ENCODE results near the gene ADAMTS17. TPM values are rescaled to one million over a fixed set of nuclear protein-coding genes. Genes with fewer than 3 reads are reported as not detected.

ADAMTS17 gene
- total and polyA plus RNA-seq, 2 experiments from 2014 or later = 0.69 to 3.3 TPM

DNA sequence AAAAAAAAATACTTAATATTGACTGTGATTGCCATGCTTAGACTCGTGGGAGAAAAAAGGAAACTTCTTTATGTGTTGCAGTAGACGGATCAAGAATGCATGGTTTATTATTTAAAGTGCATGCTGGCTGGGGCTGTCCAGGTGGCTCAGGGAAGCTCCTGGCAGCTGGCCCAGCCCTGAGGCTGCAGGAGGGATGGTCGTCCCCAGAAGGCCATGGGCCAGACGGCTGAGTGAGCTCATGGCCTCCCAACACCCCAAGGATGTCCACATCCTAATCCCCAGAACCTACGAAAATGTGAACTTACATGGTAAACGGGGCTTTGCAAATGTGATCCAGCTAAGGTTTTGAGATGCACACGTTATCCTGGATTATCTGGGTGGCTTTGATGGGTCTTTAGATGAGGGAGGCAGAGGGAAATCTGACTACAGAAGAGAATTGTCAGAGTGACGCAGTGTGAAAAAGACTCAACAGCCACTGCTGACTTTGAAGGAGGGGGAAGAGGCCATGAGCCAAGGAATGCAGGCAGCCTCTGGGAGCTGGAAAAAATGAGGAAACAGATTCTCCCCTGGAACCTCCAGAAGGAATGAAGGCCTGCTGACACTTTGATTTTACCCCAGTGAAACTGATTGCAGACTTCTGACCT is 29.8 kb downstream of the ADAMTS17 start:
- no peaks in the 10 kb centered on the region for H3K27me3 ChIP-seq
- no peaks in the 10 kb centered on the region for H3K36me3 ChIP-seq
- H3K4me3 ChIP-seq = no peak overlapping the region
- TF ChIP-seq, protein P1, sequence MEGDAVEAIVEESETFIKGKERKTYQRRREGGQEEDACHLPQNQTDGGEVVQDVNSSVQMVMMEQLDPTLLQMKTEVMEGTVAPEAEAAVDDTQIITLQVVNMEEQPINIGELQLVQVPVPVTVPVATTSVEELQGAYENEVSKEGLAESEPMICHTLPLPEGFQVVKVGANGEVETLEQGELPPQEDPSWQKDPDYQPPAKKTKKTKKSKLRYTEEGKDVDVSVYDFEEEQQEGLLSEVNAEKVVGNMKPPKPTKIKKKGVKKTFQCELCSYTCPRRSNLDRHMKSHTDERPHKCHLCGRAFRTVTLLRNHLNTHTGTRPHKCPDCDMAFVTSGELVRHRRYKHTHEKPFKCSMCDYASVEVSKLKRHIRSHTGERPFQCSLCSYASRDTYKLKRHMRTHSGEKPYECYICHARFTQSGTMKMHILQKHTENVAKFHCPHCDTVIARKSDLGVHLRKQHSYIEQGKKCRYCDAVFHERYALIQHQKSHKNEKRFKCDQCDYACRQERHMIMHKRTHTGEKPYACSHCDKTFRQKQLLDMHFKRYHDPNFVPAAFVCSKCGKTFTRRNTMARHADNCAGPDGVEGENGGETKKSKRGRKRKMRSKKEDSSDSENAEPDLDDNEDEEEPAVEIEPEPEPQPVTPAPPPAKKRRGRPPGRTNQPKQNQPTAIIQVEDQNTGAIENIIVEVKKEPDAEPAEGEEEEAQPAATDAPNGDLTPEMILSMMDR (IDR thresholded peaks at IDR 0.05; ENCODE audit: low read depth, low read length) = no peak
- no peaks in the 10 kb centered on the region for H3K9me3 ChIP-seq (ENCODE audit: low read depth)
- H3K4me1 ChIP-seq (ENCODE audit: low read depth) = no peaks in the 10 kb centered on the region
- no peak overlapping the region for H3K27ac ChIP-seq
- no peak for DNase-seq (ENCODE audit: low read depth in 1 of 2, low spot score in 1 of 2)

DNA sequence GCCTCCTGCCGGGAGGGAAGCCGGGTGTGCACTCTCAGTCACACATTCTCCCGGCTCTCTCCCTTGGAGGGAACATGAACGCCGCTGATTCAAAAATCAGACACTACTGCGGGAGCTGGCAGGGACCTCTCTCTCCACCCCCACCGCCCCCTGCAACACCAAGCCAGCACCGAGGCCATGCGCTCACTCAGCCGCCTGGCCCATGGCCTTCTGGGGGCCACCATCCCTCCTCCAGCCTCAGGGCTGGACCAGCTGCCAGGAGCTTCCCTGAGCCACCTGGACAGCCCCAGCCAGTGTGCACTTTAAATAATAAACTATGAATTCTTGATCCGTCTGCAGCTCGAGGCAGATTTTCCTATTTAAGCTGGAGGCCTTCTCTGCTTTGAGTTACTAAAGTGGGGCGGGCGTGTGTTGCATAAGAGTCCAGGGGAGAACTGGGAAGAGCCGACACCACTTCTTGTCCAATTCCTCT is 30.6 kb downstream of the ADAMTS17 start:
- H3K27me3 ChIP-seq = no peaks in the 10 kb centered on the region
- H3K9me3 ChIP-seq (ENCODE audit: low read depth) = no peaks in the 10 kb centered on the region
- no peak for DNase-seq (ENCODE audit: low read depth in 1 of 2, low spot score in 1 of 2)
- no peak overlapping the region for H3K27ac ChIP-seq
- TF ChIP-seq, protein P1 (IDR thresholded peaks at IDR 0.05; ENCODE audit: low read depth, low read length) = no peak
- no peak overlapping the region for H3K4me3 ChIP-seq
- H3K4me1 ChIP-seq (ENCODE audit: low read depth) = no peaks in the 10 kb centered on the region
- H3K36me3 ChIP-seq = no peaks in the 10 kb centered on the region

DNA sequence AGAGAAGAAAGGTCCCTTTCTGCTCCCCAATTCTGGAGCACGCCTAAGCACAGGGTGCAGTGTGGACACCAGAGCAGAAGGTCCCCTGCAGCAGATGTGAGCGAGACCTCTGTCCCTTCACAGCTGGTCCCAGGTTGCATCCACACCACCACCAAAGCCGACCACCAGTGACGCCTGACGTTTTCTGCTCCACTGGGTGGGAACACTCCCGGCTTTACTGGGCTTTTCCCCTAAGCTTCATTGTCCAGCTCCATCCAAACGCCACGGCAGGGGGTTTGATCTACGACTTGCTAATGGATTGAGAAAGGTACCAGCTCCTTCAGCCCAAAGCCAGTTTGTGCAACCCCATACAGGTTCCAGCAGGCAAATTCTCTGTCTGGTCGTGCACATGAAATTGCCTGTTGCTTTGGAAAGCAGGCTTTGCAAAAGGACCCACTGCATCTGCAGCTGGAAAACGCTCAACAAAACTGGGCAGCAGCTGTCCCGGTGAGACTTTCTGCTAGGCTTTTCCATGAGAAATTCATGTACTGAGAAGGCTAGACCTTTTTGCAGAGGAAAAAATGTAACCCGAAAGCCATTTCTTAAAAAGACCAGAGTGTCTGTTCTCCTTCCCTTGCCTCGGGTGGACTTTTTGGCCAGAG is 31.1 kb downstream of the ADAMTS17 start:
- TF ChIP-seq, protein P1 (IDR thresholded peaks at IDR 0.05; ENCODE audit: low read depth, low read length) = no peak
- no peak overlapping the region for H3K27ac ChIP-seq
- DNase-seq (ENCODE audit: low read depth in 1 of 2, low spot score in 1 of 2) = no peak

DNA sequence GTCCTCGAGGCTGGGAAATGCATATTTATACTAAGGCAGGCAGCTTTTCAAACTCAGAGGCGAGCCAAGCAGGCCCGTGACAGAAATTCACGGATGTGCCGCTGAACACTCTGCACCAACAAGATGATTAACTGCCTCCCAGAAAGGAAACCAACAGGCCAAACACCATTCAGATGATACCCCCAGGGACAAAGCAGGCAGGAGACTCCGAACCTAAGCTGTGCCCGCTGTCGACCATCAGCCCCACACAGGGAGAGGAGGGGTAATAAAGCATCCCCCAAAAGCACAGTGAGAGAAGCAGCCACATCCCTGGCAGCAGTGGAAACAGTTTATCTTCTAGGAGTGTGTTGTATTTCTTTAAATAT is 31.8 kb downstream of the ADAMTS17 start:
- no peaks in the 10 kb centered on the region for H3K4me1 ChIP-seq (ENCODE audit: low read depth)
- no peak overlapping the region for H3K4me3 ChIP-seq
- H3K9me3 ChIP-seq (ENCODE audit: low read depth) = no peaks in the 10 kb centered on the region
- no peaks in the 10 kb centered on the region for H3K36me3 ChIP-seq
- TF ChIP-seq, protein P1 (IDR thresholded peaks at IDR 0.05; ENCODE audit: low read depth, low read length) = no peak
- DNase-seq (ENCODE audit: low read depth in 1 of 2, low spot score in 1 of 2) = no peak
- no peaks in the 10 kb centered on the region for H3K27me3 ChIP-seq
- H3K27ac ChIP-seq = no peak overlapping the region

More for the DNA sequence above, 31.1 kb downstream of the ADAMTS17 start:
- no peaks in the 10 kb centered on the region for H3K9me3 ChIP-seq (ENCODE audit: low read depth)
- H3K36me3 ChIP-seq = no peaks in the 10 kb centered on the region
- H3K4me3 ChIP-seq = no peak overlapping the region
- H3K4me1 ChIP-seq (ENCODE audit: low read depth) = no peaks in the 10 kb centered on the region
- H3K27me3 ChIP-seq = no peaks in the 10 kb centered on the region

DNA sequence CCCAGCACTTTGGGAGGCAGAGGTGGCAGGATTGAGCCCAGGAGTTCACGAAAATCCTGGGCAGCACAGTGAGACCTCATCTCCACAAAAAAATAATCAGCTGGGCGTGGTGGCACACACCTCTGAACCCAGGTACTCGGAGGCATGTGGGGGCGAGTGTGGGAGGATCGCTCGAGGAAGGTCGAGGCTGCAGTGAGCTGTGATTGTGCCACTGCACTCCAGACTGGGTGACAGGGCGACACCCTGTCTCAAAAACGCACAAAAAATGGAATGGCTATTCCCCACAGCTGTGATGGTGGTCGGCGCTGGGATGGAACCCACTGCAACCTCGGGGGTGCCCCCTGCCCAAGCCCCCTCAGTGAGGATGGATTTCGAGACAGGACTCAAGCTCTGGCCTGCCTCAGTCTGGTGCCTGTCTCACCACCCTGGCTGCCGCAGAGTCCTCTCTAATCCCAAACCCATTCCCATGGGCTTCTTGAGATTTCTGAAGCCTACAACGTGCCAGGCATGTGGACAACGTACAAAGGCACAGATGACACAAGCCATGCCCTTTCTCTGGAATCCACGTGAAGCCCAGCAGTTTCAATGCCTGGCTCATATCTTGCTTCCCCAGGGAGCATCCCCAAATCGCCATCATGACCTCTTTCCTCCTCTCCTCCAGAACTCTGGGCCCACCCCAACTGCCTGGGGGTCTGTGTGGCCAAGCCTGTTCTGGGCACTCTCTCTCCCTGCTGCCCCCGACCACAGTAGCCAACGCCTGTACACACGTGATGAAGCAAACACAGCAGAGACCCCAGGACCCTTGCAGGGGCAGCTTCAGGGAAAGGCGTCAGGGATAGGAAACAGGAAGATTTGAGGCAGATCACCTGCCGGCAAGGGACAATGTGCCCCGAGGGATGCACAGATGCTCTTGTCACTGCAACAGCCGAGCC is 32.4 kb downstream of the ADAMTS17 start:
- H3K4me3 ChIP-seq = no peak overlapping the region
- DNase-seq (ENCODE audit: low read depth in 1 of 2, low spot score in 1 of 2) = no peak
- H3K36me3 ChIP-seq = no peaks in the 10 kb centered on the region
- no peak overlapping the region for H3K27ac ChIP-seq
- TF ChIP-seq, protein P1 (IDR thresholded peaks at IDR 0.05; ENCODE audit: low read depth, low read length) = no peak
- no peaks in the 10 kb centered on the region for H3K4me1 ChIP-seq (ENCODE audit: low read depth)
- H3K9me3 ChIP-seq (ENCODE audit: low read depth) = no peaks in the 10 kb centered on the region
- H3K27me3 ChIP-seq = no peaks in the 10 kb centered on the region
